Skeletal muscle satellite cell (primary cell): ENCODE results near the gene EME1.
"Not testable (repeated sequence)": the region's sequence is repeated elsewhere in the genome, so short reads cannot be mapped to it uniquely, and the experiment has no call there.

Source experiments
- H3K27me3 ChIP-seq: 2 replicates; pipeline ENCODE4 v1.7.0; 2013; ENCODE audit warnings: low read length; ENCODE audit not compliant: control insufficient read depth, insufficient read depth
- H3K36me3 ChIP-seq: 2 replicates; pipeline ENCODE4 v1.7.0; 2013; ENCODE audit warnings: mild to moderate bottlenecking, control low read depth, low read length; ENCODE audit not compliant: insufficient read depth
- H3K4me1 ChIP-seq: 2 replicates; pipeline ENCODE4 v1.7.0; 2013; ENCODE audit warnings: low read length; ENCODE audit not compliant: control insufficient read depth, insufficient read depth
- H3K4me2 ChIP-seq: 2 replicates; pipeline ENCODE4 v1.7.0; 2013; ENCODE audit warnings: mild to moderate bottlenecking, low read length
- H3K4me3 ChIP-seq: 2 replicates; pipeline ENCODE4 v1.7.0; 2013; ENCODE audit warnings: low read length
- H3K9ac ChIP-seq: 2 replicates; pipeline ENCODE4 v1.7.0; 2013; ENCODE audit warnings: mild to moderate bottlenecking, low read depth, low read length, moderate library complexity
- H3K9me3 ChIP-seq: replicated peaks from 2 replicates; pipeline ENCODE4 v1.7.0; 2013; ENCODE audit warnings: mild to moderate bottlenecking, control low read depth, low read length

EME1 gene

GRCh38 chr17:50406578-50406977 is 33.5 kb downstream of the EME1 start:
- no peaks in the 10 kb centered on the region for H3K36me3 ChIP-seq
- no peak overlapping the region for H3K9ac ChIP-seq
- no peak overlapping the region for H3K4me2 ChIP-seq
- peaks cover 33% of the 10 kb centered on the region for H3K27me3 ChIP-seq
- H3K4me1 ChIP-seq, result no peaks in the 10 kb centered on the region
- H3K9me3 ChIP-seq, result no peaks in the 10 kb centered on the region
- no peak overlapping the region for H3K4me3 ChIP-seq

- Histone ChIP-seq H3K9ac (no peak overlapping the region), H3K27me3 (peaks cover 28% of the 10 kb centered on the region), H3K4me2 (no peak overlapping the region), H3K36me3 (no peaks in the 10 kb centered on the region), H3K4me1 (no peaks in the 10 kb centered on the region), H3K4me3 (no peak overlapping the region), H3K9me3 (no peaks in the 10 kb centered on the region)
Measured at GRCh38 chr17:50407921-50408320, 34.9 kb downstream of the EME1 start.

- Histone ChIP-seq H3K4me2 (no peak overlapping the region), H3K36me3 (no peaks in the 10 kb centered on the region), H3K9me3 (no peaks in the 10 kb centered on the region)
Measured at GRCh38 chr17:50412188-50412732, 39.2 kb downstream of the EME1 start.

GRCh38 chr17:50414808-50415207 is 41.8 kb downstream of the EME1 start:
- Histone ChIP-seq H3K4me2 (no peak overlapping the region), H3K36me3 (no peaks in the 10 kb centered on the region), H3K4me1 (peaks cover 12% of the 10 kb centered on the region), H3K27me3 (no peaks in the 10 kb centered on the region), H3K9ac (no peak overlapping the region), H3K9me3 (no peaks in the 10 kb centered on the region), H3K4me3 (no peak overlapping the region)

More at GRCh38 chr17:50412188-50412732, 39.2 kb downstream of the EME1 start:
- Histone ChIP-seq H3K27me3 (no peaks in the 10 kb centered on the region), H3K4me1 (peaks cover 12% of the 10 kb centered on the region), H3K4me3 (no peak overlapping the region), H3K9ac (no peak overlapping the region)

- H3K9ac ChIP-seq, H3K27me3 ChIP-seq, H3K36me3 ChIP-seq, H3K9me3 ChIP-seq, H3K4me3 ChIP-seq, H3K4me2 ChIP-seq: not testable (repeated sequence)
- H3K4me1 ChIP-seq, result peaks cover 36% of the 10 kb centered on the region
Measured at GRCh38 chr17:50419577-50419976, 46.5 kb downstream of the EME1 start.

GRCh38 chr17:50420419-50421112 is 47.5 kb downstream of the EME1 start:
- Histone ChIP-seq H3K27me3 (no peaks in the 10 kb centered on the region), H3K36me3 (no peaks in the 10 kb centered on the region), H3K4me1 (peaks cover 37% of the 10 kb centered on the region), H3K4me3 (no peak overlapping the region), H3K9me3 (no peaks in the 10 kb centered on the region), H3K4me2 (peak overlapping the region; percentile 37), H3K9ac (no peak overlapping the region)

GRCh38 chr17:50421308-50422051 is 48.5 kb downstream of the EME1 start:
- H3K4me1 ChIP-seq, result peaks cover 41% of the 10 kb centered on the region
- no peaks in the 10 kb centered on the region for H3K9me3 ChIP-seq
- H3K9ac ChIP-seq, result no peak overlapping the region
- H3K4me2 ChIP-seq, result peak overlapping the region; percentile 37
- H3K4me3 ChIP-seq, result no peak overlapping the region
- H3K36me3 ChIP-seq, result no peaks in the 10 kb centered on the region
- H3K27me3 ChIP-seq, result no peaks in the 10 kb centered on the region

GRCh38 chr17:50422738-50423137 is 49.7 kb downstream of the EME1 start:
- peaks cover 50% of the 10 kb centered on the region for H3K4me1 ChIP-seq
- H3K4me2 ChIP-seq, result no peak overlapping the region
- no peaks in the 10 kb centered on the region for H3K27me3 ChIP-seq
- no peak overlapping the region for H3K9ac ChIP-seq
- no peaks in the 10 kb centered on the region for H3K36me3 ChIP-seq
- H3K4me3 ChIP-seq, result no peak overlapping the region
- H3K9me3 ChIP-seq, result no peaks in the 10 kb centered on the region

GRCh38 chr17:50423553-50424159 is 50.6 kb downstream of the EME1 start:
- no peaks in the 10 kb centered on the region for H3K9me3 ChIP-seq
- H3K9ac ChIP-seq, result no peak overlapping the region
- H3K4me3 ChIP-seq, result no peak overlapping the region
- H3K36me3 ChIP-seq, result no peaks in the 10 kb centered on the region
- H3K4me2 ChIP-seq, result peak overlapping the region; percentile 48
- no peaks in the 10 kb centered on the region for H3K27me3 ChIP-seq
- H3K4me1 ChIP-seq, result peaks cover 50% of the 10 kb centered on the region

- H3K4me1 ChIP-seq, result peaks cover 50% of the 10 kb centered on the region
- no peak overlapping the region for H3K9ac ChIP-seq
- H3K27me3 ChIP-seq, result no peaks in the 10 kb centered on the region
- H3K36me3 ChIP-seq, result no peaks in the 10 kb centered on the region
- H3K4me2 ChIP-seq, result peak overlapping the region; percentile 48
- H3K4me3 ChIP-seq, result no peak overlapping the region
- H3K9me3 ChIP-seq, result no peaks in the 10 kb centered on the region
Measured at GRCh38 chr17:50424246-50424995, 51.4 kb downstream of the EME1 start.
